ENCODE data around the gene SFT2D2.

GRCh38 chr1:168256164-168256563, 30.4 kb downstream of the SFT2D2 start:
- TF ChIP-seq POLR2A (IDR thresholded peaks at IDR 0.05) (no peak), CTCF (IDR thresholded peaks at IDR 0.05 in 8 of 11, conservative IDR thresholded peaks at IDR 0.05 in 3 of 11) (no peak)
